22Rv1 (cell line): ENCODE data around the gene SMYD3.
"Not testable (repeated sequence)": the region's sequence is repeated elsewhere in the genome, so short reads cannot be mapped to it uniquely, and the experiment has no call there.

Source experiments
- H3K27ac ChIP-seq: fragments of 450-650 bp; 2 replicates; pipeline ENCODE4 v1.5.1; 2017
- CTCF ChIP-seq: fragments of 450-650 bp; IDR thresholded peaks from 2 replicates; pipeline ENCODE4 v1.5.1; 2017; ENCODE audit warnings: mild to moderate bottlenecking
- ZFX ChIP-seq: fragments of 450-650 bp; IDR thresholded peaks from 2 replicates; pipeline ENCODE4 v1.6.1; 2017; ENCODE audit warnings: antibody characterized with exemption, borderline replicate concordance

SMYD3 gene

GRCh38 chr1:245957427-245957826, 549.7 kb downstream of the SMYD3 start:
- H3K27ac ChIP-seq = no peak overlapping the region
- TF ChIP-seq ZFX = no peak
- TF ChIP-seq CTCF = no peak

GRCh38 chr1:245956225-245956624, 550.9 kb downstream of the SMYD3 start:
- TF ChIP-seq ZFX = no peak
- no peak for TF ChIP-seq CTCF
- H3K27ac ChIP-seq = no peak overlapping the region

DNA sequence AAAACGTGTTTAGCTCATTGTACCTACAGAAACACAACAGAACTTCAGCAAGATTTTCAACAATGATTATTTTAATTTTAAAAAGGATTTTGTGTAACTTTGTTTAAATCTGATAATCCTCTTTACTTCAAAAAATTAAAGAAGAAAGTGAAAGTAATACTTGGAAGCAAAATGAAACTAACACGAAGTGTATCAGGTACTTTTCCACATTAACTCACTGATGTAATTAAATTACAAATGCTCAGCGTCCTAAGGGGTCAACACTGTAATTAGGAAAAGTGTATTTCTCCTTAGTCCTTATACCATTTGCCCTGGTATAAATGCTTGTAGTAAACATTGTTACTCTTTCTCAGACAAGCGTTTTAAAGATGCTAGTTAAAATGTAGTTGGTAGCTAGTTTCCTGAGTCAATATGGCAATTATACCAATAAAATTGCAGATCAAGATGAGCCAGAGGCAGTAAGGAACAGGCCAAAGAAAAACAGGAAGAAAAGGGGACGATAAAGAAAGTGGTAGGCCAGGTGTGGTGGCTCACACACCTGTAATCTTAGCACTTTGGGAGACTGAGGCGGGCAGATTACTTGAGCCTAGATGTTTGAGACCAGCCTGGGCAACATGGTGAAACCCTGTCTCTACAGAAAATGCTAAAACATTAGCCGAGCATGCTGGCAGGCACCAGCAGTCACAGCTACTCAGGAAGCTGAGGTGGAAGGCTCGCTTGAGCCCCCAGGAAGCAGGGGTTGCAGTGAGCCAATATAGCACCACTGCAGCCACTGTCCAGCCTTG, 553.0 kb downstream of the SMYD3 start:
- no peak overlapping the region for H3K27ac ChIP-seq
- TF ChIP-seq ZFX (no peak), CTCF (no peak)

DNA sequence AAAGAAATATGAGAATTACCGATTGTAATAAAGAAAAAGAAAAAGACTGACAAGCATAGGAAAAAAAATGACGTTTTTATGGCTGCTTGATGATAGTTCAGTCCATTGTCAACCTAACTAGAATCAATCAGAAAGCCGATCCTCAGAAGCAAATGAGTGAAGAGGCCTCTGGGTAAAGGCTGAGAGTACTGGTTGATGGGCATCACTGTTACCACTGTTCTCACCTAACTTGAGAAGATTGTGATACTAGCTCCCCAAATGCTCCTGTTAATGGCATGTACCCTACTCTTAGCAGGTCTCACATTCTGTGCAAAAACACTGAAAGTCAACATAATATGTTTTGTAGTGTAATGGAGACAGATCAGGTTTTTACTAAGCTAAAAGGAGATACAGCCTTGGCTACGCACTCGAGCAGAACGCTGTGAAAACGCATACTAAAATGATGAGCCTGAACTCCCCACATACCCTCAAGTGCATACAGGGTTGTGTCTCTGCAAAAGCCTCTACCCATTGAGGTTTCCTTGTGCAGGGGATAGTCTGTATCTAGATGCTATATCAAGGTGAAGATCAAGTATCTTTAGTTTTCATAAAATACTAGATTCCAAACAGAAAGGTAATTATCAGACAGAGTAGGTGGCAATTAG, 554.6 kb downstream of the SMYD3 start:
- H3K27ac ChIP-seq = no peak overlapping the region
- no peak for TF ChIP-seq CTCF
- TF ChIP-seq ZFX = no peak

GRCh38 chr1:245948786-245949185, 558.3 kb downstream of the SMYD3 start:
- TF ChIP-seq CTCF (no peak), ZFX (no peak)
- no peak overlapping the region for H3K27ac ChIP-seq

- H3K27ac ChIP-seq = no peak overlapping the region
- TF ChIP-seq ZFX (no peak), CTCF (no peak)
These were observed 560.2 kb downstream of the SMYD3 start for GRCh38 chr1:245946905-245947304.

DNA sequence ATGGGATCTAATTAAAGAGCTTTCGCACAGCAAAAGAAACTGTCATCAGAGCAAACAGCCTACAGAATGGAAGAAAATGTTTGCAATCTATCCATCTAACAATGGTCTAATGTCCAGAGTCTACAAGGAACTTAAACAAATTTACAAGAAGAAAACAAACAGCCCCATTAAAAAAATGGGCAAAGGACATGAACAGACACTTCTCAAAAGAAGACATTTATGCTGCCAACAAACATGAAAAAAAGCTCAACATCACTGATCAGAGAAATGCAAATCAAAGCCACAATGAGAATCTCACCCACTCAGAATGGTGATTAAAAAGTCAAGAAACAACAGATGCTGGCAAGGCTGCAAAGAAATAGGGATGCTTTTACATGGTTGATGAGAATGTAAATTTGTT, 561.9 kb downstream of the SMYD3 start:
- not testable (repeated sequence) for H3K27ac ChIP-seq
